GM10248 (cell line): ENCODE results near the gene F2RL2.

Experiments
- CTCF ChIA-PET: fragments of 300-600 bp; sonication (Branson Sonifier 250); formaldehyde crosslinking; extraction: SDS; loops from one replicate; lab custom pipeline; 2021; ENCODE audit warnings: antibody characterized with exemption; lab: Yijun Ruan, JAX
- POLR2A ChIA-PET: fragments of 350-650 bp; sonication (Branson Sonifier 250); formaldehyde crosslinking; extraction: SDS; loops from one replicate; lab custom pipeline; 2020; ENCODE audit warnings: antibody characterized with exemption; lab: Yijun Ruan, JAX
- DNase-seq: peaks from one replicate; pipeline ENCODE4 v3.0.0; 2012; ENCODE audit errors: extremely low spot score
- TF ChIP-seq, protein P1 (sequence below): IDR thresholded peaks from 2 replicates; pipeline ENCODE4 v1.5.1; 2012; ENCODE audit warnings: mild to moderate bottlenecking, low read depth; ENCODE audit errors: extremely low read depth, missing control alignments, control extremely low read depth

Gene F2RL2

GRCh38 chr5:76649140-76649539, 25.9 kb upstream of the F2RL2 start:
- ChIA-PET CTCF (interaction anchor here (0.8 to 1.6 kb wide), 2 partner anchors 9 to 32 kb away, joined by 3 to 6 read pairs; no protein-coding TSS in a partner anchor), POLR2A (no interaction called here)
- TF ChIP-seq, protein P1, sequence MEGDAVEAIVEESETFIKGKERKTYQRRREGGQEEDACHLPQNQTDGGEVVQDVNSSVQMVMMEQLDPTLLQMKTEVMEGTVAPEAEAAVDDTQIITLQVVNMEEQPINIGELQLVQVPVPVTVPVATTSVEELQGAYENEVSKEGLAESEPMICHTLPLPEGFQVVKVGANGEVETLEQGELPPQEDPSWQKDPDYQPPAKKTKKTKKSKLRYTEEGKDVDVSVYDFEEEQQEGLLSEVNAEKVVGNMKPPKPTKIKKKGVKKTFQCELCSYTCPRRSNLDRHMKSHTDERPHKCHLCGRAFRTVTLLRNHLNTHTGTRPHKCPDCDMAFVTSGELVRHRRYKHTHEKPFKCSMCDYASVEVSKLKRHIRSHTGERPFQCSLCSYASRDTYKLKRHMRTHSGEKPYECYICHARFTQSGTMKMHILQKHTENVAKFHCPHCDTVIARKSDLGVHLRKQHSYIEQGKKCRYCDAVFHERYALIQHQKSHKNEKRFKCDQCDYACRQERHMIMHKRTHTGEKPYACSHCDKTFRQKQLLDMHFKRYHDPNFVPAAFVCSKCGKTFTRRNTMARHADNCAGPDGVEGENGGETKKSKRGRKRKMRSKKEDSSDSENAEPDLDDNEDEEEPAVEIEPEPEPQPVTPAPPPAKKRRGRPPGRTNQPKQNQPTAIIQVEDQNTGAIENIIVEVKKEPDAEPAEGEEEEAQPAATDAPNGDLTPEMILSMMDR = no peak
- DNase-seq = no peak

- POLR2A ChIA-PET = no interaction called here
- CTCF ChIA-PET = interaction anchor here (0.9 to 5.5 kb wide), 4 partner anchors 31 to 131 kb away, joined by 3 to 54 read pairs (median 4); no protein-coding TSS in a partner anchor
- DNase-seq = no peak
- TF ChIP-seq, protein P1 = no peak
Measured at GRCh38 chr5:76643371-76643770, 20.2 kb upstream of the F2RL2 start.

DNA sequence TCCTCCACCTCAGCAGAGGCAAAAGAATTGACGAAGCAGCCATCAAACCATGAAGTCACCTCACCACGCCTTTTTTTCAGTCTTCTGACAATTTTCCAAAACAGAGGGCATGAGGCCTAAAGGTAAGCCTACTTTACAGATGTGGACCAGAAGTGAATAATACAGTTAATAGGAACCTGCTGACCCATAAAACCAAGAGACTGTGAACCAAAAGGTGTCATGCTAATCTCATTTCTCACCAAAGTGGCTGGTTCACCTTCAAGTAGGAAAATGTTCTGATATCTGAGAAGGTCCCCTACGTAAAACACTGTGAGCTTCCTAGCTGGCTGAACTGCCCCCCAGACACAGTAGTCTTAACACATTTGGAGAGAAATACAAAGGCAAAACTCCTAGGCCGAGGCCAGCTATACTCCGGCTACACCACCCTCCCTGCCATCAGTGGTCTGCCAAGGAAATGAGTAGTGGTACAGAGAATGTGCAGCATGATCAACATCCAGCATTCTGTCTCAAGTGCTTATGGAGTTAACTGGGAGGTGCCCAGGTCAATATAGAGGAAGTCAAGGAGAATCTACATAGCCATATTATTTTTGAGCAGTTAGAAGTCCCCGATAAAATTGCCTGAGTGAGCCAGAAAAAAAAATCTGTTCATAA, 19.3 kb upstream of the F2RL2 start:
- ChIA-PET CTCF (interaction anchor here (0.7 to 5.5 kb wide), 11 partner anchors 8 to 141 kb away, joined by 3 to 54 read pairs (median 3); no protein-coding TSS in a partner anchor), POLR2A (no interaction called here)
- DNase-seq = no peak
- TF ChIP-seq, protein P1 = no peak

DNA sequence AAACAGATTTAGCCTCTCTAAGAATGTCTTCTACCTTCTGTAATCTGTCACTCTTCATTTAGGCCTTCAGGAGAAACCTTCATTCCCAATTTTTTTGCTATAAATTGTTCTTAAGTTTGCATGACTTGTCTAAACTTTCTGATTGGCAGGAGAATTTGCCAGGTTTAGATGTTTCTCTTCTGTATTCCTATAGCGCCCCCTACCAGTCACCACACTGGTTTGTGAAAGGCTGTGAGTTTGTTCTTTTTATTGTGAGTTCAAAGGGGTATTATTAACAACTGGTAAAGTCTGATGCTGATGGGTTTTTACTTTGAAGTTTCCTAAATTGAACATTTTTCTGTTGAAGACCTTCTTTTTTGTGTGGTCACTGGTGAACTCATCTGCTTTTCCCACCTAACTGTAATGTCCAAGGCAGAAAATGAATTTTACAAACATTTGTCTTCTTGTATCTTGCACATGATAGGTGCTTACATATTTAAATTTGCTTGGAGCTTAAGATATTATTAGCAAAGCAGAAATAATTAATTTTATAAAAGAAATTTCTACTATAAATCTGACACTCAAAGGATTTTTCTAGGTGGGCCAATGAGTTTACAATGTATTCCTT, 18.4 kb upstream of the F2RL2 start:
- DNase-seq = peak; percentile 53
- CTCF ChIA-PET = interaction anchor here (0.7 to 5.5 kb wide), 13 partner anchors 9 to 295 kb away, joined by 3 to 54 read pairs (median 4); no protein-coding TSS in a partner anchor
- POLR2A ChIA-PET = no interaction called here
- TF ChIP-seq, protein P1 = peak; percentile 69

GRCh38 chr5:76638479-76638878, 15.3 kb upstream of the F2RL2 start:
- DNase-seq = peak; percentile 13
- POLR2A ChIA-PET = no interaction called here
- TF ChIP-seq, protein P1 = no peak
- CTCF ChIA-PET = interaction anchor here (1.0 to 1.7 kb wide), 6 partner anchors 12 to 136 kb away, joined by 4 to 10 read pairs (median 4); no protein-coding TSS in a partner anchor

- ChIA-PET POLR2A (no interaction called here), CTCF (interaction anchor here (0.8 to 1.7 kb wide), 6 partner anchors 9 to 146 kb away, joined by 3 to 10 read pairs (median 4); no protein-coding TSS in a partner anchor)
- DNase-seq = no peak
- TF ChIP-seq, protein P1 = no peak
Measured at GRCh38 chr5:76637490-76637889, 14.3 kb upstream of the F2RL2 start.
